AG04449 (cell line): ENCODE measurements around the gene DMRT2.
A peak's percentile ranks its signal among the peaks of the same experiment; 100 is the strongest.

ENCODE experiments used
- CTCF ChIA-PET: fragments of 350-600 bp; formaldehyde crosslinking; extraction: SDS; loops from one replicate; lab custom pipeline; 2021; ENCODE audit warnings: antibody characterized with exemption; lab: Yijun Ruan, JAX
- POLR2A ChIA-PET: fragments of 400-600, 350-600 bp; formaldehyde crosslinking; extraction: SDS; loops from one replicate; lab custom pipeline; 2020; ENCODE audit warnings: antibody characterized with exemption, inconsistent platforms; lab: Yijun Ruan, JAX
- DNase-seq: peaks from one replicate; pipeline ENCODE4 v3.0.0-alpha.2; 2010; ENCODE audit warnings: low read depth, low spot score
- H3K4me3 ChIP-seq: 2 replicates; pipeline ENCODE4 v1.5.1; 2011; ENCODE audit warnings: low read depth, mild to moderate bottlenecking, control low read depth, low read length
- CTCF ChIP-seq: IDR thresholded peaks from one replicate; pipeline ENCODE4 v1.5.1; 2011; ENCODE audit warnings: mild to moderate bottlenecking, moderate library complexity, low read length, control low read depth, inconsistent platforms; ENCODE audit not compliant: insufficient read depth; ENCODE audit errors: missing control alignments

Gene DMRT2

GRCh38 chr9:1048811-1049210 lies 1.3 kb upstream of the DMRT2 start:
- no peak overlapping the region for H3K4me3 ChIP-seq
- POLR2A ChIA-PET = no interaction called here
- CTCF ChIA-PET = no interaction called here
- no peak for DNase-seq
- no peak for TF ChIP-seq CTCF

- POLR2A ChIA-PET = no interaction called here
- no peak for TF ChIP-seq CTCF
- no peak overlapping the region for H3K4me3 ChIP-seq
- no peak for DNase-seq
- CTCF ChIA-PET = no interaction called here
These were observed 516 bp upstream of the DMRT2 start for GRCh38 chr9:1049641-1050040.

- ChIA-PET CTCF (no interaction called here), POLR2A (no interaction called here)
- DNase-seq = no peak
- no peak overlapping the region for H3K4me3 ChIP-seq
- no peak for TF ChIP-seq CTCF
These were observed 1.0 kb downstream of the DMRT2 start for GRCh38 chr9:1051210-1051583.

GRCh38 chr9:1051584-1052275 lies 1.6 kb downstream of the DMRT2 start:
- ChIA-PET CTCF (no interaction called here), POLR2A (no interaction called here)
- DNase-seq = no peak
- TF ChIP-seq CTCF = peak; percentile 15
- H3K4me3 ChIP-seq = peak overlapping the region; percentile 39

GRCh38 chr9:1052365-1053281 lies 2.5 kb downstream of the DMRT2 start:
- peak overlapping the region; percentile 39; the same call in 1 of the 2 replicates for H3K4me3 ChIP-seq
- DNase-seq = no peak
- ChIA-PET POLR2A (no interaction called here), CTCF (no interaction called here)
- no peak for TF ChIP-seq CTCF

GRCh38 chr9:1053282-1053621 lies 3.1 kb downstream of the DMRT2 start:
- POLR2A ChIA-PET = no interaction called here
- TF ChIP-seq CTCF = no peak
- no peak for DNase-seq
- no peak overlapping the region for H3K4me3 ChIP-seq
- CTCF ChIA-PET = no interaction called here
